Transverse colon (tissue), 4 donors: ENCODE results near the gene BDKRB1. TPM values are rescaled to one million over a fixed set of nuclear protein-coding genes. Genes with fewer than 3 reads are reported as not detected.

Experiments used
- DNase-seq: peaks from one replicate; pipeline ENCODE4 v3.0.0-alpha.2; 2019
- H3K27ac ChIP-seq, 4 donors: fragments of 200-600 bp; sonication (generic); 2 replicates each; pipeline ENCODE4 v1.5.1; 2016 to 2018; ENCODE audit warnings: inconsistent platforms in 4 of 4
- H3K27me3 ChIP-seq: fragments of 200-600 bp; sonication (generic); 2 replicates; pipeline ENCODE4 v1.5.1; 2017; ENCODE audit warnings: inconsistent platforms
- H3K36me3 ChIP-seq, 4 donors: fragments of 200-600 bp; sonication (generic); 2 replicates each; pipeline ENCODE4 v1.5.1; 2017 to 2019; ENCODE audit warnings: inconsistent platforms in 4 of 4
- H3K4me1 ChIP-seq, 4 donors: fragments of 200-600 bp; sonication (generic); 2 replicates each; pipeline ENCODE4 v1.5.1; 2017 to 2020; ENCODE audit warnings: inconsistent platforms in 4 of 4
- H3K4me3 ChIP-seq, 4 donors: fragments of 200-600 bp; sonication (generic); 1 replicate in 1 of 4; 2 replicates in 3 of 4; pipeline versions ENCODE4 v1.5.1 to v1.6.1; 2017 to 2019; ENCODE audit warnings: inconsistent platforms in 4 of 4
- H3K9me3 ChIP-seq, 2 donors: fragments of 200-600 bp; sonication (generic); 2 replicates each; pipeline ENCODE4 v1.5.1; 2017 to 2019; ENCODE audit warnings: inconsistent platforms in 2 of 2
- EP300 ChIP-seq: sonication (generic); formaldehyde crosslinking; IDR thresholded peaks from one replicate; pipeline ENCODE4 v1.6.1; 2017; ENCODE audit warnings: antibody characterized with exemption, low read depth
- POLR2A ChIP-seq: fragments of 450-650 bp; IDR thresholded peaks from one replicate; pipeline ENCODE4 v1.6.1; 2016; ENCODE audit warnings: antibody characterized with exemption, mild to moderate bottlenecking, moderate library complexity
- POLR2AphosphoS5 ChIP-seq, 3 donors: sonication (generic); formaldehyde crosslinking; IDR thresholded peaks; one replicate each; pipeline ENCODE4 v1.6.1; 2016; ENCODE audit warnings: antibody characterized with exemption in 3 of 3
- WGBS, 2 donors: methylation state at CpG; one replicate each; pipeline ENCODE4 v1.1.5; 2018; ENCODE audit warnings: low coverage in 1 of 2; 5-methylcytosine and 5-hydroxymethylcytosine counted together
- in situ Hi-C, 4 donors: fragments of 200-750 bp; cut with MboI; loops; one replicate each; pipeline versions ENCODE4 v1.15.0 to v1.15.1; 2017; ENCODE audit warnings: low sequenced_read_pairs in 3 of 4, low pct_ligation_motif_present in 1 of 4, low pct_unique_long_range_greater_than_20kb in 1 of 4
- intact Hi-C: fragments of 100-400 bp; cut with DNase I; formaldehyde crosslinking; loops from one replicate; pipeline ENCODE4 v1.15.1; 2023; ENCODE audit warnings: low total_unique reads
- total RNA-seq, 4 donors: library from RNA; depleted of rRNA; stranded (reverse); fragments of >200 nt; gene quantifications; one replicate each; pipeline ENCODE4 v1.1.0, GENCODE V29; 2016
- TF ChIP-seq, protein P1 (sequence below), 5 experiments: fragments of 200-600 bp in 3 of 5; fragments of 450-650 bp in 2 of 5; sonication (generic) in 3 of 5; IDR thresholded peaks; 1 replicate in 2 of 5; 2 replicates in 3 of 5; pipeline ENCODE4 v1.5.1; 2016 to 2017; ENCODE audit warnings: antibody characterized with exemption in 5 of 5, inconsistent platforms in 3 of 5, mild to moderate bottlenecking in 2 of 5, moderate library complexity in 1 of 5

BDKRB1 gene
- total RNA-seq, 4 donors from 2014 or later: 1.1 to 4.4 (median 2.3) TPM

DNA sequence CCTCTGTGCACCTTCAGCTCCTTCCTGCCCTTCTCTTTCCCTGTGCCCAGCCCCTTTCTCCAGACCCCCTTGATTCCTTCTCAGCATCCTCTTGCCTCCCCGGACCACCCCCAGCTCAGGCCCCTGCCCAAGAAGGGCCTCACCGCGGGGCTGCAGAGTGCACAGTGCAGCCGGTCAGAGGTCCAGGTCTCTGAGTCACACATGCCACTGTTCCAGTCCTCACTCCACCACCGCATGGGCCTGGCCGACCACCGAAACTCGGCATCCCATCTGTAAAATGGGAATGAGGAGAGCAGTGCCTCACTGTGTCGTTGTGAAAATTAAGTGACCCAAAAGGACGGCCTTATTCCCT, 13.3 kb downstream of the BDKRB1 start:
- TF ChIP-seq EP300: no peak
- TF ChIP-seq POLR2AphosphoS5 (IDR thresholded peaks at IDR 0.05): no peak
- TF ChIP-seq, protein P1, sequence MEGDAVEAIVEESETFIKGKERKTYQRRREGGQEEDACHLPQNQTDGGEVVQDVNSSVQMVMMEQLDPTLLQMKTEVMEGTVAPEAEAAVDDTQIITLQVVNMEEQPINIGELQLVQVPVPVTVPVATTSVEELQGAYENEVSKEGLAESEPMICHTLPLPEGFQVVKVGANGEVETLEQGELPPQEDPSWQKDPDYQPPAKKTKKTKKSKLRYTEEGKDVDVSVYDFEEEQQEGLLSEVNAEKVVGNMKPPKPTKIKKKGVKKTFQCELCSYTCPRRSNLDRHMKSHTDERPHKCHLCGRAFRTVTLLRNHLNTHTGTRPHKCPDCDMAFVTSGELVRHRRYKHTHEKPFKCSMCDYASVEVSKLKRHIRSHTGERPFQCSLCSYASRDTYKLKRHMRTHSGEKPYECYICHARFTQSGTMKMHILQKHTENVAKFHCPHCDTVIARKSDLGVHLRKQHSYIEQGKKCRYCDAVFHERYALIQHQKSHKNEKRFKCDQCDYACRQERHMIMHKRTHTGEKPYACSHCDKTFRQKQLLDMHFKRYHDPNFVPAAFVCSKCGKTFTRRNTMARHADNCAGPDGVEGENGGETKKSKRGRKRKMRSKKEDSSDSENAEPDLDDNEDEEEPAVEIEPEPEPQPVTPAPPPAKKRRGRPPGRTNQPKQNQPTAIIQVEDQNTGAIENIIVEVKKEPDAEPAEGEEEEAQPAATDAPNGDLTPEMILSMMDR (IDR thresholded peaks at IDR 0.05): no peak
- no peak for TF ChIP-seq POLR2A
- Histone ChIP-seq H3K9me3 (no peaks in the 10 kb centered on the region), H3K4me1 (peaks cover 0 to 19% (median 6%) of the 10 kb centered on the region in 4 donors), H3K36me3 (no peaks in the 10 kb centered on the region), H3K4me3 (no peak overlapping the region), H3K27ac (peak overlapping the region; percentile 14 to 74 (median 59)), H3K27me3 (no peaks in the 10 kb centered on the region)
- in situ Hi-C loops (no loop called here), intact Hi-C loops (loop anchor here (10.0 kb wide), 1 partner anchor 245 kb away; no protein-coding TSS in a partner anchor)
- DNase-seq: no peak
- WGBS, 2 donors: 70 to 100% methylated on average over 1 to 10 of the region's 10 CpGs

DNA sequence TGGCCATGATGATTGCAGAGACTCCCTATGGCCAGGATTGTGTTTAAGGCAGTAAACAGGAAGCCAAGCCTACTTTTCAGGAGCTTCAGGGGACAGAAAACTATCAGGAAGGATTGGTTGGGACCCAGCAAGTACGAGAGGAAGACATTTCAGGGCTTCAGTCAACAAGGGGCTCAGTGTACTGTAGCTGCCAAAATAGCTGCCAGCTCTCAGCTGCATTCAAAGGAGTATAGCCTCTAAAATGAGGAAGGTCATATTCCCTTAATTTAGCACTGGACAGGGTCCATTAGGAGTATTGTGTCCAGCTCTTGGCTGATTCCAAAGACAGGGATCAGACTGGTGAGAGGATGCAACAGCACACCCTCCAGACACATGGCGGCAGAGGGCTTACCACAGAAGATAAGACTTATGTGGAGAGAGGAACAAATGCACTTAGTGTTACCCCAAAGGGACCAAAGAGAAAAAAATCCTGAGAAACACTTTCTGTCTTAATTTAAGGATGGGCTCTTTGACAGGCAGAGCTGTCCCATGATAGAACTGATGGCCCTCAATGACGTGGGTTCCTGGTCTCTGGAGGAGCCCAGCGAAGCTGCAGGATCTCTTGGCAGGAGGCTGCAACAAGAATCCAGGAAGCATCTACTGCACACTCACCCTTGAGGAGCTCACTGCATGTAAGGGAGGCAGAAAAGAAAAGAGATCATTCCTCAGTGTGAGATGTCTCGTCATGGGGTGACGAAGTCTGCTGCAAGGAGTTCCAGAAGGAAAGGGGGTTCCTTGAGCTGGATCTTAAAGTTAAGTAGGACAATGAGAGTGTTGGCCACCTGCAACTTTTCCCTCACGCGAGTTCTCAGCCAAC, 14.8 kb downstream of the BDKRB1 start:
- Histone ChIP-seq H3K9me3 (no peaks in the 10 kb centered on the region), H3K36me3 (no peaks in the 10 kb centered on the region), H3K27me3 (no peaks in the 10 kb centered on the region), H3K27ac (no peak overlapping the region), H3K4me1 (peaks cover 4 to 30% (median 10%) of the 10 kb centered on the region in 4 donors), H3K4me3 (no peak overlapping the region)
- WGBS, 2 donors: 90 to 100% methylated on average over 4 to 8 of the region's 8 CpGs
- TF ChIP-seq EP300 (no peak), POLR2A (no peak), POLR2AphosphoS5 (IDR thresholded peaks at IDR 0.05) (no peak)
- TF ChIP-seq, protein P1 (IDR thresholded peaks at IDR 0.05): no peak
- in situ Hi-C loops: loop anchor here in 3 of 4 donors (5.0 to 10.0 kb wide), 3 partner anchors 168 to 266 kb away; no protein-coding TSS in a partner anchor
- DNase-seq: no peak
- intact Hi-C loops: no loop called here

DNA sequence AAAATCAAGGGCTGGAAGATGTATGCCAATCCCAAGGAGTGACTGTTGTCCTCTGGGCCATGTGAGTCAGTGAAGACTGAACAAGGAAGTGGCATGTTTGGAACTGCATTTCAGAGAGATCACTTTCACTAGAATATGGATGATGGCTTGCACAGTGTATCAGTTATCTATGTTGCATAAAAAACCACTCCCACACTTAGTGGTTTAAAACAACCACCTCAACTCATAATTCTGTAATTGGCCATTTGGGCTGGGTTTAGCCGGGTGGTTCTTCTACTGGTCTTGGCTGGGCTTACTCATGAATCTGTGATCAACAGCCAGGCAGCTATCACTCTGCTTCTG, 15.4 kb downstream of the BDKRB1 start:
- no peaks in the 10 kb centered on the region for H3K9me3 ChIP-seq
- DNase-seq: no peak
- no peaks in the 10 kb centered on the region for H3K27me3 ChIP-seq
- H3K27ac ChIP-seq: no peak overlapping the region
- H3K4me1 ChIP-seq: peaks cover 4 to 32% (median 11%) of the 10 kb centered on the region in 4 donors
- intact Hi-C loops: no loop called here
- 94% methylated on average over 1 of the region's 1 CpG; no CpG with 5 or more reads in 1 of the 2 donors for WGBS, 2 donors
- H3K36me3 ChIP-seq: no peaks in the 10 kb centered on the region
- no peak for TF ChIP-seq POLR2A
- no peak for TF ChIP-seq EP300
- TF ChIP-seq, protein P1 (IDR thresholded peaks at IDR 0.05): no peak
- in situ Hi-C loops: loop anchor here in 3 of 4 donors (5.0 to 10.0 kb wide), 3 partner anchors 169 to 267 kb away; no protein-coding TSS in a partner anchor
- no peak overlapping the region for H3K4me3 ChIP-seq

DNA sequence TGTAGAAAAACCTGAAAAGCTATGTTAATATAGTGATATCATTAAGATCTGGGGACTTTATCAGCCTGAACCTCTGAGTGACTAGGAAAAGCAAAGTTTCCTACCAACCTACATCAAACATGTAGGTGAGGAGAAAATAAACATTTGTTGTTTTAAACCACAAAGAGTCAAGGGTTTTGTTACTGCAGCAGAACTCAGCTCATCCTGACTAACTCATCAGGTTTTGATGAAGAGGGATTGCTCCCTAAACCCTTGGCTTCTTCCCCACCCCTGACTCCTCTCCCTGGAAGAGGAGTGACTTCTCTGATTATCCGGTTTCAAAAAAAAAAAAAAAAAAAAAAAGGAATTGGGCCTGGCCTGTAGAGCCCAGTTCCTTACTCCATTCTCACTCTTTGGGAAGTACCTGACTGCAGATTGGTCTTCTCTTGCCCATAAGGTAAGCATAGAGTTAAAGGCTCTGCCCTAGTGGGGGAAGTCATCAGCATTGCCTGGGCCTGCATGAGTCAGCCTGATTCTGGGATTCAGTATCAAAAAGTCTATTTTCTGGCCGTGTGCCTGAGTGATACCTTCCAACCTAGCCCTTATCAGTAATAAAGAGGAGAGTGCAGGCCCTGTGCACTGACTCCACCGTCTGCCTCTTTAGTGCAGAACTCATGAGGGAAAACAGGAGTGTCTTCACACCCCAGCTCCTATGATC, 16.9 kb downstream of the BDKRB1 start:
- peaks cover 2 to 5% of the 10 kb centered on the region in 2 donors for H3K9me3 ChIP-seq
- no peak for DNase-seq
- no peak overlapping the region for H3K27ac ChIP-seq
- TF ChIP-seq, protein P1 (IDR thresholded peaks at IDR 0.05): no peak
- no peak for TF ChIP-seq POLR2AphosphoS5 (IDR thresholded peaks at IDR 0.05)
- no peak for TF ChIP-seq POLR2A
- H3K27me3 ChIP-seq: no peaks in the 10 kb centered on the region
- intact Hi-C loops (no loop called here), in situ Hi-C loops (loop anchor here in 3 of 4 donors (5.0 to 10.0 kb wide), 3 partner anchors 171 to 268 kb away; no protein-coding TSS in a partner anchor)
- 0 to 44% methylated on average over 1 to 3 of the region's 3 CpGs for WGBS, 2 donors
- no peak overlapping the region for H3K4me3 ChIP-seq
- peaks cover 4 to 28% (median 11%) of the 10 kb centered on the region in 4 donors for H3K4me1 ChIP-seq
- no peaks in the 10 kb centered on the region for H3K36me3 ChIP-seq
